HG02588 (cell line): ENCODE data around the gene DOCK6.
"Not testable (repeated sequence)": the region's sequence is repeated elsewhere in the genome, so short reads cannot be mapped to it uniquely, and the experiment has no call there.

ENCODE experiments used
- ATAC-seq: cut with Tn5 transposase; IDR thresholded peaks from one replicate; pipeline ENCODE4 v1.9.1; 2021; ENCODE audit warnings: mild to moderate bottlenecking, moderate library complexity; ENCODE audit not compliant: unreplicated experiment

The DOCK6 gene

DNA sequence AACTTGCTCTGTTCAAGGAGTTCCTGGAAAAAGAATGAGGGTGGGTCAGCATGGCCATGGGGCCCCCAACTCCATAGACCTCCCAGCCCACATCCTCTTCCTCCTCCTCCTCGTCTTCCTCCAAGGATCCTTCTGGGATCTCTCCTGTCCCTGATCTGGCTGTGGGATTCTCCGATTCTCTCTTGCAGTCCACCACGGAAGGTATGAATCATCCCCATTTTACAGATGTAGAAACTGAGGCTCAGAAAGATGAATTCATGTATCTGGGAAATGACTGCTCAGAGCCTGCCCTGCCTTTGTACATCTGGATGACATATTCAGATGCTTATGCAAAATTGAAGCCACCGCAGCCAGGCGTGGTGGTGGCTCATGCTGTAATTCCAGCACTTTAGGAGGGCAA lies 62.8 kb downstream of the DOCK6 start:
- no peak for ATAC-seq

DNA sequence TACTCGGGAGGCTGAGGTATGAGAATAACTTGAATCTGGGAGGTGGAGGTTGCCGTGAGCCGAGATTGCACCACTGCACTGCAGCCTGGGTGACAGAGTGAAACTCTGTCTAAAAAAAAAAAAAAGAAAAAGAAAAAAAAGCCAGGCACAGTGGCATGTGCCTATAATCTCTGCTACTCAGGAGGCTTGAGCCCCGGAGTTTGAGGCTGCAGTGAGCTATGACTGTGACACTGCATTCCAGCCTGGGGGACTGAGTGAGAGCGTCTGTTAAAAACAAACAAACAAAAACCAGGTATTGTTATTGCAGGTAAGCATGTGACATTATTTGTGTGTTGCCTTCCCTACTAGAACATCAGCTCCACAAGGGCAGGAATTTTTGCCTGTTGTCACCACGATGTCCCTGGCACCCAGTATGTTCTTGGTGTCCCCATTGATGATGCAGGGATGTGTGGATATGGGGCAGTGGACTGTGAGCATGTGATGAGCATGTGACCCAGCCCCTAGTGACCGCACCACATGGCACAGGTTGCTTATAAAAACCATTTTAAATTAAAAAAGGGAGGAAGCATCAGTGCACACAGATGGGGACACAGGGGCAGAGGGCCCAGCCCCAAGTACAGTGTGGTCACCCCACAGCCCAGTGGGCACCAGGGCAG lies 63.4 kb downstream of the DOCK6 start:
- no peak for ATAC-seq

DNA sequence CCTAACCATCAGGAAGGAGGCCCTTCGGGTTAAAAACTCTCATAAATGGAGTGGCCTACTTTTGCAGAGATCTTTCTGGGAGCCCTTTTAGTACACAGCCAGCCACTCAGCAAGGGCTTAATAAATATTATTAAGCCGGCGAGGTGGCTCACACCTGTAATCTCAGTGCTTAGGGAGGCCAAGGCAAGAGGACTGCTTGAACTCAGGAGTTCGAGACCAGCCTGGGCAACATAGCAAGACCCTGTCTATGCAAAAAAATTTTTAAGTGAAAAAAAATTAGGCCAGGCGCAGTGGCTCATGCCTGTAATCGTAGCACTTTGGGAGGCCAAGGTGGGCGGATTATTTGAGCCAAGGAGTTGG lies 64.2 kb downstream of the DOCK6 start:
- ATAC-seq, result no peak

DNA sequence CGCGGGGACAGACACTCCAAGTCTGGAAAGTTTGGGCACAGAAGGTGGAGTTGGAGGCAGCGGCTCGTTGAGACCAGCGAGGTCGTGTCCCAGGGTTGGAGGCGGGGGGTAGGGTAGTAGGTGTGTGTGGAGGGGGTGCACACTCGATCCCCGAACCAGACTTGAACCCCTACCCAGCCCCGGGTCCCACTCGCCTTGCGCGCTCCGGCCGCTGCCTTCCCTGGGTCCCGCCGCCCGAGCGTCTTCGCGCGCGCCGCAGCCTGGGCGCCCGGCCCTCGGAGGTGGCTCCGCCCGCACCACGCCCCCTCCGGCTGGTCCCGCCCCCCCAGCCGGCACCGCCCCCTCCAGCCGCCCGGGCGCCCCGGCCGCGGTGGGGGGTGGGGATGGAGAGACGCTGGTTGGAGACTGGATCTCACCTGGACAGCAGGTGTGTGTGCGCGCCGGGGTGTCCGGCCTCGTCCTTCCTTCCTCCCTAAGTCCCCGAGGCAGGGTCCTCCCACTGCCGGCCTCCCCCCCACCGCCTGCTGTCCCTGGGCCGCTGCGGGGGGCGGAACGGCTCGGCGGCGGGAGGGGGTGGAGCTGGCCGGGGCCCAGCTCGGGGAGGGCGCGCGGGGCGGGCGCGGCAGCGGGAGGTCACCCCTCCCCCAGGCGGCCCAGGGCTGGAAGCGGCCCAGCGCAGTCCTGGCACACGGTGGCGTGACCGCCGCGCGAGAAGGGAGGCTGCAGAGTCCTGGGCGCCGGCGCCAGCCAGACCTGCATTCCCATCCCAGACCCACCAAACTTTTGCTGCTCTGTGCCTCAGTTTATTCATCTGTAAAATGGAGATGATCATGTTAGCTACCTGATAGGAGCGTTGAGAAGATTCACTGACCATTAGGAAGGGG lies 64.8 kb downstream of the DOCK6 start, which contains the start of gene KANK2:
Gene KANK2 (minus strand): TSS at position 255 of the 884 bp plus-strand sequence. CDS start 3,034 bp downstream, outside the sequence.
- ATAC-seq, result peak; percentile 71

DNA sequence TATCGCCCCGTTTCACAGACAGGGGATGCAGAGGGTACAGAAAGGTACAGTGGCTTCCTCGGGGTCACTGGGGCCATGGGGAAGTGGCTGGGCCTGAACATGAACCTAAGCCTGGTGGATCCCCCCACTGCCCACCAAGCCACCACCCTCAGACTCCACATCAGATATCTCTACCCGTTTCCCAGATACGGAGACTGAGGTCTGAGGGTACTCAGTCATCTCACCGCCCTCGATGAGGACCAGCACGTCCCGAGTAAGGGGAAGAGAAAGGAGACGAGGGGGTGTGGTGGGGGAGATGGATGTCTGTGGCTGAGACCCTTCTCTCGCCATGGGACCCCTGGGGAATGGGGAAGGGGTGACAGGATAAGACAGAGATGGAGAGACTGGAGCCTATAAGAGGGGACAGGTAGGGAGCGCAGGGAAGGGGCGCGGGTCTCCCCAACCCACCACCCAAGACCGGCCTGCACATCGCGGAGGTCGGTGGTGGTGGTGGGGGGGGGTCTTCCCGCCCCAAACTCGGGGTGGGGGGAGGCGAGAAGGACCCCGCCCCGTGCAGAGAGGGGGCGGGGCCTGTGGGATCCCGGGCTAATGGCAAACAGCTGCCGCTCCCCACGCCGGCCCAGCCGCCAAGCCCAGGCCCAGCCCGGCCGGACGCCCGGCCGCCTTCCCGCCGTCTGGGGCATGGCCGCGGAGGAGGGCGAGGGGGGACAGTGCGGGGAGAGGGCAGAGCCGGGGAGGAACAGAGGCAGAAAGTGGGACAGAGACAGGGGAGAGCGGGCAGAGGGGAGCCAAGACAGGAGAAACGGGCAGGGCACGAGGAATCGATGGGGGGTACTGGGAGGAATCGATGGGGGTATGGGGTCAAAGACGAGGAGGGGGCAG lies 65.7 kb downstream of the DOCK6 start:
- no peak for ATAC-seq

DNA sequence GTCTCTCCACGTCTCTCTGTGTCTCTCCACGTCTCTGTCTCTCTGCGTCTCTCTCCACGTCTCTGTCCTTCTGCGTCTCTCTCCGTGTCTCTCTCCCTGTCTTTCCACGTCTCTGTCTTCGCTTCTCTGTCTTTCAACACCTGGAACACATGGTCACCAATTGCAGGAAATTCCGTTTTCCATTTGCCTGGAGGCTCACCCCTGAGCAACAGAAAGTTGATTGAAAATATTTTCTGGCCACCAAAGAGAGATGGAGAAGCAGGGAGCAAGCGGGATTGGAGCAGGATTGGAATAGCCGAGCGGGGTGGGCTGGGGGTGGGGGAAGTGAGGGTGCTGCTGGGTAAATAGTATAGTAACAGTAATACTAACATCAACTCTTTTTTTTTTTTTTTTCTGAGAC lies 66.6 kb downstream of the DOCK6 start:
- ATAC-seq, result no peak

DNA sequence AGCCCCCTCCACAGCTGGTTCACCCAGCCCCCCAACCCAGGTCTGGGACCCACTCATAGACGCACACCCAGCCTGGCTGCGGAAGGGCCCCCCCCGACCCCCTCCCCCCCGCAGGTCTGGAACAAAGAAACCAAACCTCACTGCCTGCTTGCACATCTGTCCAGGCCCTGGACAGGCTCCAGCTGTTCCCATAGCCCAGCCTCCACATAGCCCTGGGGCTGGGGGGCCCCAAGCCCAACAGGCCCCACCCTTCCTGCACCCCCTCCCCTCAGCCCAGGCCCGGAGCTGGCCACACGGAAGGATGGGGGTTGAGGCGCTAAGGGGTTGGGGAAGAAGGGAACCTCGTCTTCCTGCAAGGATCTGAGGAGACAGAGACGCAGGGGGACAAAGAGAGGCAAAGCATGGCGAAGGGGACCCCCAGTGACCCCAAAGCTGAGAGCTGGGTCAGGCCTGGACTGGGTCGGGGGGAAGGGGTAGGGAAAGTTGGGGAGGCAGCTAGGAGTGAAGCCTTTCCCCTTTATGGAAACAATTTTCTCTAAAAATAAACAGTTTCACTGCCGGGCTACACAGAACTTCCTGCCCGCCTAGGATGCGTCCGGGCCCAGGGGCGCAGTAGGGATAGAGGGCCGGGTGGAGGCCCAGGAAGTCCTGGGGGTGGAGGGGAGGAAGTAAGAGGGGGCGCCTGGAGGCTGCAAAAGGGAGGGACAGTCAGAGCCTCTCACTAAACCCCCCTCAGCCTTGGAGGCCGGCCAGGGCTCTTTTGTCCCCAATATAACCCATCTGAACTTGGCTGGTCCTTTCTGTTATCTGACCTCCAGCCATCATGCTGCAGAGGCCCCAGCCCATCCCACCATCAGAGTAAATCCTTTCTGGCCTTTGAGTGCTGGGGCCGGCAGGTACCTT lies 67.4 kb downstream of the DOCK6 start:
- ATAC-seq, result no peak

DNA sequence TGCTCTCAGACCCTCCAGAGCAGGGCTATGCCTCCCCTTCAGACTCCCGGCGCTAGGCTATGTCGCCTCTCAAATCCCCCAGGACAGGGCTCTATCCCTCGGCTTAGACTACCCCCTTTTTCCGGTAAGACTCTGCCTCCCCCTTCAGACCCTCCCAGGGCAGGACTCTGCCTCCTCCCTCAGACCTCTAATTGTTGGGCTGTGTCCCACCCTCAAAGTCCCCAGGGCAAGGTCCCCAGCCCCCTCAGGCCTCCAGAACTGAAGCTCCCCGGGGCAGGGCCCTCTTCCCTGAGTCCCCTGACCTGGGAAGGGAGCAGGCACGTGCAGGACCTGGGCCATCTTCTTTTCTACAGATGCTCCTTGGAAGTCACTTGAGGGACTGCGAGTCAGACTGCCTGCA lies 68.2 kb downstream of the DOCK6 start:
- ATAC-seq, result no peak

DNA sequence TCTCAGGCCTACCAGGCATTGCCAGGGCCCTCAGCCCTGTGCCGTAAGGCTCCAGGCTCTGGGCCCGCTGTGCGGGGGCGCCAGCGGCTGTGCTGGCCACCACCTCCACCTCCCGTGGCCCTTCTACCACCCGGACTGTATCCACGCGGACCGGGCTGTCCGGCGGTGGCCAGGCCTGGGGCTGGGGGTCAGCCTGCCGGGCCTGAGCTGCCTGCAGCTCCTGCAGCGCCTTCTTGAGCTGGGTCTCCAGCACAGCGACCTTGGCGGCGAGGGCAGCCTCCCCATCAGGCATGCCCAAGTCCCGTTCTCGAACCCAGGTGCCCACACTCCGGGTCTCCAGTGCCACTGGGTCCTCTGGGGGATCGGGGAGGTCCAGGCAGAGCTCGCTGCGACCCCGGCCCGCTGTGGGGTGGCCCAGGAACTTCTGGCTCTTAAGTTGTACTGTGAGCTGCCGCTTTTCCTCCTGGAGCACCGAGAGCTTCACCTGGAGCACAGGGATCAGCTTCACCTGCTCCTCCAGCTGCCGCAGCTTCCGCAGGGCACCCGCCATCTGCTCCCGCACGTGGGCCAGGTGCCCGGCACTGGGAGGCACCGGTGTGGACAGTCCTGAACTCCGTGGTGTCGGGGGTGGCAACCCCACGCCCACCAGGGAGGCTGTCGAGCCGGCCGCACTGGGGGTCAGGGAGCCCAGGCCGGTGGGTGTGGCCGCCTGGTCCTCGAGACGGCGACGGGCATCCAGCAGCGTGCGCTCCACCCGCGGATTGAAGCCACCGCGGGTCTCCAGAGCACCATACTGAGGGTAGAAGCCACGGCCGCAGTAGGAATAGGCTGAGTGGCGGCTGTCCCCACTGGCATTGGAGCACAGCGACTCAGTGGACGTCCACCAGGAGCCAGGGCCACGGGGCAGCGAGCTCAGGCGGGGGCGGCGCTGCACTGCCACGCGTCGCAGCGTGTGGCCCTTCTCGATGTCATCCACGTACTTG lies 69.1 kb downstream of the DOCK6 start:
- ATAC-seq, result no peak

DNA sequence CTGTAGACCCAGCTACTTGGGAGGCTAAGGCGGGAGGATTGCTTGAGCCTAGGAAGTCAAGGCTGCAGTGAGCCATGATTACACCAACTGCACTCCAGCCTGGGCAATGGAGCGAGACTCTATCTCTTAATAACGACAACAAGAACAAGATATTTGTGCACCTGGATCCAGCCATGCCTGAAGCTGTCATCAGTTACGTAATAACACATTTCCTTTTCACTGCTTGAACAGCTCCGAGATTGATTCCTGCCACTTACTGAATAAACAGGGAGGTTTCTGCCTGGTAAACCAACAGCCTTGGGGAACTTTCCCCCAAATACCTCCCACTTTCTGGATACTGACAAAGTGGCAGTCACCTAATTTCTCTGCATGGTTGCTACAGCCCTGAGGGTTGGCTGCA lies 70.4 kb downstream of the DOCK6 start:
- ATAC-seq, result no peak

DNA sequence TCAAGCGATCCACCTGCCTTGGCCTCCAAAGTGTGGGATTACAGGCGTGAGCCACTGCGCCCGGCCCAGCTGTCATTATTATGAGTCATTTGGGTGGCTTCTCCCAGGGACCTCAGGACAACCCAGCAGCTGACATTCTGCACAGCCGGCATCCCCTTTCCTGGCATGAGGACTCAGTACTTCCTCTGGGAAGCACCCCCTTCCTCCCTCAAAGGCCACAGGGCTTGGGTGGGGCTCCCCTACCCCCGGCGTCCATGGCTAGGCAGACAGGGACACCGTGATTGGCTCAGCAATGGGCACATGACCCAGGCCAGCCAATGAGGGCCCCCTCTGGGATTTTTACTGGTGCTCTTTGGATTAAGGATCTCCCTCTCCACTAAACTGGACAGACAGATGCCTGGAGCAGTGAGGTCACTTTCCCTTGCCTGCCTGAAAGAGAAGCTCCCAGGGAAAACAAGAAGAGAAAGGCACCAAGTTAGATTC lies 71.0 kb downstream of the DOCK6 start:
- no peak for ATAC-seq

DNA sequence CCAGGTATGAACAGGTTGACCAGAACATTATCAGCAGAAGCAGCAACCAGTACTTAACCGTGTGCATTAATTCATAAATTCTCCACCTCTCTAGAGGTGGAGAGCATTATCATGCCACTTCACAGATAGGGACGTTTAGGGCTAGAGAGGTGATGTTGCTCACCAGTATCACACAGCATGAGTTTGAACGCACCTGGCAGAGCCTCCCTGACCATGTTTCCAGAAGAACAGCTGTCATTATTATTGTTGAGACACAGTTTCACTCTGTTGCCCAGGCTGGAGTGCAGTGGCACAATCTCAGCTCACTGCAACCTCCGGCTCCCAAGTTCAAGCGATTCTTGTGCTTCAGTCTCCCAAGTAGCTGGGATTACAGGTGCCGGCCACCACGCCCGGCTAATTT lies 71.8 kb downstream of the DOCK6 start:
- ATAC-seq, result no peak

DNA sequence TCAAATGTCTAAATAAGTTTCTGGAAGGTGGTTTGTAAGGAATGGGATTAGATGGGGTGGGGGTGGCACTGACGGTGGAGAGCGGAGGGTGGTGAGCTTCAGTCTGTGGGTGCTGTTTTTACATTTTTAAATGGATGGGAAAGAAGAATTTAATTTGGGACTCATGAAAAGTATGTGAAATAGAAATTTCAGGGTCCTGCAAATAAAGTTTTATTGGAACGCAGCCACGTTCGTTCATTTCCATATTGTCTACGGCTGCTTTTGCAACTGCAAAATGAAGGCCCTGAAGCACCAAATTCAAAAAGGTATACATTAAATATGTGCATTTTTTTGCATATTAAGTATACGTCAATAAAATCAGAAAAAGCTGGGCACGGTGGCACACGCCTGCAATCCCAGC lies 74.9 kb downstream of the DOCK6 start:
- ATAC-seq, result no peak

DNA sequence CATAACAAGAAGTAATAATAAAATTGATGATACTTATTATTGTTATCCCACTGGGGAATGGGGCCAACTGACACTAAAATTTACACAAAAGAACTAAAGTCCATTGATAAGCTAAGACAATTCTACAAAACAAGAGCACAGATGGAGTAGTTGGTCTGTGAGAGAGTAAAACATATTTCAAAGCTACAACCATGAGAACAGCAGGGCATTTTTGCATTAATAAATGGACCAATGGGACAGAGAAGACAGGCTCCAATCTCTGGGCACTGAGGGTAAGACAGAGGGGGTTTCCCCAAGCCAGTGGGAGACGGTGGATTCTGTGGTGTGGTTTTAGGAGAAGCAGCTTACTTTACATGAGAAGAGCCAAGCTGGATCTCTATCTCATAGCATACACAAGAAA lies 79.3 kb downstream of the DOCK6 start:
- no peak for ATAC-seq

DNA sequence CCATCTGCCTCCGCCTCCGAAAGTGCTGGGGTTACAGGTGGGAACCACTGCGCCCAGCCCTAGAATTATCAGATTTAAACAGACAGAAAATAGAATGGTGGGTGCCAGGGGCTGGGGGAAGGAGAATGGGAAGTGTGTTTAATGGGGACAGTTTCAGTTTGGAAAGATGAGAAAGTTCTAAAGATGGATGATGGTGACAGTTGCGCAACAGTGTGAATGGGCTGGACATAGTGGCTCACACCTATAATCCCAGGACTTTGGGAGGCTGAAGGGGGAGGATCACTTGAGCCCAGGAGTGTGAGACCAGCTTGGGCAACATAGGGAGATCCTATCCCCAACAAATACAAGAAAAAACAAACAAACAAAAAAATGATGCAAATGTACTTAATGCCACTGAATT lies 80.8 kb downstream of the DOCK6 start:
- ATAC-seq, result no peak

DNA sequence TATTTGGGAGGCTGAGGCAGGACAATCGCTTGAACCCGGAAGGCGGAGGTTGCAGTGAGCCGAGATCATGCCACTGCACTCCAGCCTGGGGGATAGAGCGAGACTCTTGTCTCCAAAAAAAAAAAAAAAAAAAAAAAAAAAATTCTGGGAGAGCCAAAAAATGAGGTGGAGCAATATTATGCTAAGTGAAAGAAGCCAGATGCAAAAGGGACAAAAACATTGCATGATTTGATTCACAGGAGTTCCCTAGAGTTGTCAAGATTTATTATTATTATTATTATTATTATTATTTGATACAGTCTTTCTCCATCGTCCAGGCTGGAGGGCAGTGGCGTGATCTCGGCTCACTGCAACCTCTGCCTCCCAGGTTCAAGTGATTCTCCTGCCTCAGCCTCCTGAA lies 81.3 kb downstream of the DOCK6 start:
- not testable (repeated sequence) for ATAC-seq

DNA sequence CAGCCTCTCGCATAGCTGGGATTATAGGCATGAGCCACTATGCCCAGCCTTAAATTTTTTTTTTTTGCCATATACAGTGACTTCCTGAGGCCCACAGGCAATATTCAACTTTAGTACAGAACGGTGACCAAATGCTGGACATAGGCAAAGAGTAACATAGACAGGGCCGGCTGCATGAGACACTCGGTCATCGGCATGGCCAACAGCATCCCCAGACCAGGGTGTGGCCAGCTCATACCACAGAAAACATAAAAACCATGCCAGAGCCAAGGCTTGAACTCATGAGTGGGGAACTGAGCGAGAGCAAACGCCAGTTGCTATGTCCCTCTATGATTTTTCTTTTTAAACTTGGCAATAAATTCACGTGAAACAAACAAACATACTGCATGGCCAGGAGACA lies 82.0 kb downstream of the DOCK6 start:
- no peak for ATAC-seq

DNA sequence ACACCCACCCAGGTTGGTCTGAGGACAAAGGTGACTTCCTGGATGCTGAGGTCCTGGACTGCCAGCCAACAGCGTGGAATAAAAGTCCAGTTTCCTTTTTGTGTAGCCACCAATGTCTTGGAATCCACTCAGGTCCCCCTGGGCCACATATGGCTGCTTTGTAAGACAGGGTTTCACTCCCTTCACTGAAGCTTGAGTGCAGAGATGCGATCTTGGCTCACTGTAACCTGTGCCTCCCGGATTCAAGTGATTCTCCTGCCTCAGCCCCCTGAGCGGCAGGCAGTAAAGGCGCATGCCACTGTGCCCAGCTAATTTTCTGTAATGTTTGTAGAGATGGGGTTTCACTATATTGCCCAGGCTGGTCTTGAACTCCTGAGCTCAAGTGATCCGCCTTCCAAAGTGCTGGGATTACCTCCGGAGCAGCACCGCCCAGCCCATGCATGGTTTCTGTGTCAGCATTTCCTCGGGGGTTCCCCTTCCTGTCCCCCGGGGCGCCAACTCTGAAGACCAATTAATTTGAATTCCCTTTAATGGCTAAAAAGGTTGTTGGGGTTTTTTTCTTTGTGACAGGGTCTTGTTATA lies 82.5 kb downstream of the DOCK6 start:
- no peak for ATAC-seq

DNA sequence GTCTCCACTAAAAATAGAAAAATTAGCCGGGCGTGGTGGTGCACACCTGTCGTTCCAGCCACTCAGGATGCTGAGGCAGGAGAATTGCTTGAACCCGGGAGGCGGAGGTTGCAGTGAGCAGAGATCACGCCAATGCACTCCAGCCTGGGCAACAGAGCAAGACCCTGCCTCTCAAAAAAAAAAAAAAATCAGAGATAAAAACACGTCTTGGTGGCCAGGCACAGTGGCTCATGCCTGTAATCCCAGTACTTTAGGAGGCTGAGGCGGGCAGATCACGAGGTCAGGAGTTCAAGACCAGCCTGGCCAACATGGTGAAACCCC lies 83.2 kb downstream of the DOCK6 start:
- ATAC-seq, result not testable (repeated sequence)
